GM19099 (cell line): ENCODE measurements around the gene PRM3.

ENCODE experiments used
- POLR2A ChIP-seq: IDR thresholded peaks from 3 replicates; pipeline ENCODE4 v1.6.1; 2011; ENCODE audit warnings: low read depth; ENCODE audit not compliant: insufficient read length; ENCODE audit errors: extremely low read depth

The PRM3 gene

DNA sequence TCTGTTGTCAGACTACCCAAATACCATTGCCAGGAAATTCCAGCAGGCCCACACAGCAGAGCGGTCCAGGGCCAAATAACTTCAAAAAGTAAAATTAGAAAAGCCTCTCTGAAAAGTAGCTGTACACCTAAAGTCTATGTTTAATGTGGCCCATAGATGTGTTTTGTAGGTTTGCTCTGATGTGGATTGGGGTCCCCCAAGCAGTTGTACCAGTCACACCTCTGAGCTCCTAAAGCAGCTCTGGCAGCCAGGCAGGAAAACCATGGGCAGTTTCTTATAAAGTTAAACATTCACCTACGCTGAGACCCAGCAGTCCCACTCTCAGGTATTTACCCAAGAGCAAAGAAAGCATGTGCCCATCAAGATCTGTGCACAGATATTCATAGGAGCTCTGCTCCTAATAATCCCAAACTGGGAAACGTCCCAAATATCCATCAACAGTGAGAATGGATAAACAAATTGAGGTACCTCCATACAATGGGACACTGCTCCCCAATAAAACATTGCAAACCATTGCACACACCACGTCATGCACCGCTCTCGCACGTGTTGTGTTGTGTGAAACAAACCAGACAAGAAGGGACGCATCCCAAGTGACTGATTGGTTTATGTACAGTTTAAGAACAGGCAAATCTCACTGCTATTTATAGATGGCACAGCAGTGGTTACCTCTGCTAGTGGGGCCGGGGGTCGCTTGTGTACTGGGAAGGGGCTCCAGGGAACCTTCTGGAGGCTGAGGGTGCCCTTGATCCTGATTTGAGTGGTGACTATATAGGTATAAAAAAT is 23.5 kb upstream of the PRM3 start:
- TF ChIP-seq POLR2A: no peak

DNA sequence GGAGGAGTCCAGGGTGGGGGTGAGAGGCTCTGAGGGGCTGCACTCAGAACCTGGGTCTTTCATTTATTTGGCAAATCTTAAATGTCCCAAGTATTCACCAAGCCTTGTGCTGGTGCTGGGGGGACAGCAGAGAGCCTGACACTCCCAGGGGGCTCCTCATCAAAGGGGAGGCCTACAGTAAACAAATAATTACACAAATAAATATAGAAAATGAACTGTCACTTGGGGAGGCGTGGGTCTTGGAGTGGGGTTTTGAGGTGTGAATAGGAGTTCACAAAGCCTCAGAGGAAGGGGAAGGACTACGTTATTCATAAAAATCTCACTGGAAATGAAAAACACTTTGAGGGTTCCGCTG is 22.9 kb upstream of the PRM3 start:
- TF ChIP-seq POLR2A: no peak

DNA sequence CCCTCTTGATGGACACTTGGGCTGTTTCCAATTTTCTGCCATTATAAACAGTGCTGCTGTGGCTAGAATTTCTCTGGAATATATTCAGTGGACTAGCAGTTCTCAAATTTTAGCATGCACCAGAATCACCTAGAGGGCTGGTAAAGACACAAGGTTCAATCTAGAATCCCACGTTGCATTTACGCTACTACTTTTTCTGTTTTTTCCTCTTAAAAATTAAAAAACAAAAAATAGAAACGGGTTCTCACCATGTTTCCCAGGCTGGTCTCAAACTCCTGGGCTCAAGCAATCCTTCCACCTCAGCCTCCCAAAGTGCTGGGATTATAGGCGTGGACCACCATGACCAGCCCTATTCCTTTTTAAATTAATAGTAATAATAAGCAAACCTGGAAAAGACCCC is 22.2 kb upstream of the PRM3 start:
- TF ChIP-seq POLR2A: no peak

DNA sequence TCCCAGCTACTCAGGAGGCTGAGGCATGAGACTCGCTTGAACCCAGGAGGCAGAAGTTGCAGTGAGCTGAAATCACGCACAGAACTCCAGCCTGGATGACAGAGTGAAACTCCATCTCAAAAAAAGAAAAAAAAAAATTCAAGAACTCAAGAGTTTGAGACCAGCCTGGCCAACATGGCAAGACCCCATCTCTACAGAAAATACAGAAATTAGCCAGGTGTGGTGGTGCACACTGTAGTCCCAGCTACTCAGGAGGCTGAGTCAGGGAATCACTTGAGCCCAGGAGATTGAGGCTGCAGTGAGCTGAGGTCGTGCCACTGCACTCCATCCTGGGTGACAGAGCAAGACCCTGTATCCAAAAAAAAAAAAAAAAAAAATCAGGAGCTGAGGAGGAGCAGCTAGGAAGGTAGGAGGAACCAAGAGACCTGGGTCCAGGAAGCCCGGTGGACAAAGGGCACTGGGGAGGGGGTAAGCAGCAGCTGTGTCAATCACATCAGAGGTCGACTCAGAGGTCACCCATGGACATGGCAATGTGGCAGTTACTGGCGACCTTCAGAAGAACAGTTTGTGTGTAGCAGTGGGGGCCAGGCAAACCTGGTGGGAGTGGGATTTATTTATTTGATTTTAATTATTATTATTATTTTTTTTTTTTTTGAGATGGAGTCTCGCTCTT is 18.8 kb upstream of the PRM3 start:
- TF ChIP-seq POLR2A: no peak

DNA sequence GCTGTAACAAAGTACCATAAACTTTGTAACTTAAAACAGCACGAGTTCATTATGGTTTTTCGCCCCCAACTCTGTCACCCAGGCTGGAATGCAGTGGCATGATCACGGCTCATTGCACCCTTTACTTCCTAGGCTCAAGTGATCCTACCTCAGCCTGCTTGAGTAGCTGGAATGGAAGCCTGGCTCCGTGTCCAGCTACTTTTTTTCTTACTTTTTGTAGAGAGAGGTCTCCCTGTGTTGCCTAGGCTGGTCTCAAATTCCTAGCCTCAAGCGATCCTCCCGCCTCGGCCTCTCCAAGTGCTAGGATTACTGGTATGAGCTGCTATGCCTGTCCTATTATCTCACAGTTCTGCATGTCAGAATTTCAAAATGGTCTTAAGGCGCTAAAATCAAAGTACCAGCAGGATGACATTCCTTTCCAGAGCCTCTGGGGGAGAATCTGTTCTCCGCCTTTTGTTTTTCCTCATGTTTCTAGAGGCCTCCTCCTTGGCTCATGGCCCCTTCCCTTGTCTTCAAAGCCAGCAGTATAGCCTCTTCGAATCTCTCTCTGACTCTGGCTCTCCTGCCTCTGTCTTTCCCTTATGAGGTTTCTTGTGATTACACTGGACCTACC is 17.8 kb upstream of the PRM3 start:
- no peak for TF ChIP-seq POLR2A

DNA sequence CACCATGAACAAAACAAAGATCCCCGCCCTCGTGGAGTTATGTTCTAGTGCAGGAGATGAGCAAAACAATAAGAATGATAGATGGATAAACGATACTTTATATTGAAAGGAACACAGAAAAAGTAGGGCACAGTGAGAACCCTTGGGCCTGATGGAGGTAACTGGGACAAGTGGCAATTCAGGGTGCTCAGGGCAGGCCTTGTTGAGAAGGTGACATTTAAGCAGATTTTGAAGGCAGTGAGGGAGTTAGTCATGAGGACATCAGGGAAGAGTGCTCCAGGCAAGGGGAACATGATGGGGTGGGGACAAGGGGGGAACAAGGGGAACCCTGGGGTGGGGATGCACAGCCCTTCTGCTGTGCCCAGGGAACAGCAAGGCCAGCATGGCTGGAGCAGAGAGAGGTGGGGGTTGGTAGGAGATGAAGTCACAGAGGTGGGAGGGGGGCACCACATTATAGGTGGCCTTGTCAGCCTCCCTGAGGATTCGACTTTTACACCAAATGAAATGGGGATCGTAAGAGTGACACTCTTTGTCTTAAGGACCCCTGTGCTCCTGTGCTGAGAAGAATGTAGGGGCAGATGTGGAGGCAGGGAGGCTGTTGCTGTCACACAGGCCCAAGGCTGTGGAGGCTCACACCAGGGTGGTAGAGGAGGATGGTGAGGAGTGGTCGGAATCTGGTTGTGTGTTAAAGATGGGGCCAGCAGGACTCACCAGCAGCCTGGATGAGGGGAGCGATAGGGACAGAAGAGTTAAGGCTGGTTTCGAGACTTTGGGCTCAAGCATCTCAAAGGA is 16.9 kb upstream of the PRM3 start:
- no peak for TF ChIP-seq POLR2A

DNA sequence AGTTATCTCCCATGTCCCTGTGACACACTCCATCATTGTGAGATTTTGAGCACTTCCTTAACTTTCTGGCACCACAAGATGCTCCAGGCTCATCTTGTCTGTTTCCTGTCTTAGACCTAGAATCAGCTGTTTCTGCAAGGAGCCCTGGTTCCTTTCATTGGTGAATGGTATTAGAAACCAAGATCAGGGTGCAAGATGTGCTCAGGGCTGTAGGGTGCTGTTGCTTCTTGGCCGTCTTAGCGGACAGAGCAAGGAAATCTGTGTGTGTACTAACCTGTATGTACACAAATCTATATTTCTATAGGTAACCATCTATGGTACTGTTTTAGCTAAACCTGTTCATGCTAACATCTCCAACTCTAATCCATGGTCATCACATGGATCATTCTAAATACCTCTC is 15.8 kb upstream of the PRM3 start:
- TF ChIP-seq POLR2A: no peak

DNA sequence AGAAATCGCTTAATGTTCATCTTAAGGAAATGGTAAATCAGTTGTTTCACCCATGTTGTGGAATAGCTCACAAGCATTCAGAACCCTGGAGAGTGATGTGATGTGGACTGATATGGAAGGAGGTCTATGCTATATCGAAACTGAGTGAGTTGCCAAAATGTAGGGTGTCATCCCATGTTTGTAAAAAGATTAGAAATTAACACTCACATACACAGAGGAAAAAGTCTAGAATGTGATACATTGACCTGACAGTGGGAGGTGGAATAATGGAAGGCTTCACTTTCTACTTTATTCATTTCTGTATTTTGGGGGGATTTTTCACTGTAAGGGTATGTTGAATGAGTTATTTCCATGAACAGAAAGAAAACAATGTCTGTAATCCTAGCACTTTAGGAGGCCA is 12.4 kb upstream of the PRM3 start:
- no peak for TF ChIP-seq POLR2A

DNA sequence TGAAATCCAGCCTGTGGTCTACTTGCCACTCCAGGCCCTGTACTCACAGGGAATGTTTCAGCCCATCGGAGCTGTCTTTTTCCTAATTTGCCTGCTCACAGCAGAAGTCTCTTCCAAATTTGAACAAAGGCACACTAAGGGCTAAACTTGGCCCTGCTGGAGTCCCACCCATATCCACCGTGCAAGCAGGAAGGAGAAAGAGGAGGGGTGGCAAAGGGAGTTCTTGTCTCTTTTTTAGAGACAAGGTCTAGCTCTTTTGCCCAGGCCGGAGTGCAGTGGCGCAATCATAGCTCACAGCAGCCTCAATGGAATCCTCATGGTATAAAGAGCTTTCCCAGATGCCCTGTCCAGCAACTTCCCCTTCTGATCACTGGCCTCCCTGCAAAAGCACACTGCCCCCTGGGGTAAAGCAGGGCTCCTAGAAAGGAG is 10.4 kb upstream of the PRM3 start:
- TF ChIP-seq POLR2A: no peak

DNA sequence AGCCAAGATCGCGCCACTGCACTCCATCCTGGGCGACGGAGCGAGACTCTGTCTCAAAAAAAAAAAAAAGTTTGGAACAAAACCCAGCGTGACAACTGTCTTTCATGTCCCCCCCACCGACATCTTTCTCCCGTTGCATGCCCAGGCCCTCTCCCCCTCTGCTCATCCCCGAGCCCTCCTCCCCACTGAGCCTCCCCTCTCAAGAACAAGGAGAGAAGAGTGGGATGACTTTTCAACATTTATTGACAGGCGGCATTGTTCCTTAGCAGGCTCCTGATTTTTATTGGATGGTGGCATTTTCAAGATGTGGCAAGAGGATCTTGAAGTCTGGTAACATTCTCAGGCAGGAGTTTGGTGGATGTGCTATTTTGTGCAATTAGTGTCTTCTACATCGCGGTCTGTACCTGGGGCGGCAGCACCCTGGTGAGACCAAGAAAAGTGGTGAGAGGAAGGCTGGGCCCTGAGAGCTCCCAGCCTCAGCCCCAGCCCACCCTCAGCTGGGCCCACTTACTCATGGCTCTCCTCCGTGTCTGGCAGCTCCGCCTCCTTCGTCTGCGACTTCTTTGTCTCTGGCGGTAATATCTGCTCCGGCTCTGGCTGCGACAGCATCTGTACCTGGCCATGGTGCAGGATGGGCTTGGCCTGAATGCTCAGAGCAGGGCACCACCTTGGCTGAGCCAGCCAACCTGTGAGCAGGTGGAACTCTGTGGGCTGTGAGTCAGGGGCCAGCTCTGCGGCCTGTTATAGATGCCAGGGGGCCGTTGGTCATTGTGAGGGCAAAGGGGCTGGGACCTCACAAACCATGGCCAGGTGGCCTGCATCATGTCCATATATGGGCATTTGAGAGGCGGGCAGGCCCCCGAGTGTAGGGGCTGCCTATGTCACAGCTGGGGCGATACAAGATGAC is 7.4 kb upstream of the PRM3 start, which contains the start of gene PRM1:
Gene PRM1, minus strand, starts transcription at position 715 of the 907 bp plus-strand sequence. Its CDS starts 92 bp downstream, at position 623.
- no peak for TF ChIP-seq POLR2A

DNA sequence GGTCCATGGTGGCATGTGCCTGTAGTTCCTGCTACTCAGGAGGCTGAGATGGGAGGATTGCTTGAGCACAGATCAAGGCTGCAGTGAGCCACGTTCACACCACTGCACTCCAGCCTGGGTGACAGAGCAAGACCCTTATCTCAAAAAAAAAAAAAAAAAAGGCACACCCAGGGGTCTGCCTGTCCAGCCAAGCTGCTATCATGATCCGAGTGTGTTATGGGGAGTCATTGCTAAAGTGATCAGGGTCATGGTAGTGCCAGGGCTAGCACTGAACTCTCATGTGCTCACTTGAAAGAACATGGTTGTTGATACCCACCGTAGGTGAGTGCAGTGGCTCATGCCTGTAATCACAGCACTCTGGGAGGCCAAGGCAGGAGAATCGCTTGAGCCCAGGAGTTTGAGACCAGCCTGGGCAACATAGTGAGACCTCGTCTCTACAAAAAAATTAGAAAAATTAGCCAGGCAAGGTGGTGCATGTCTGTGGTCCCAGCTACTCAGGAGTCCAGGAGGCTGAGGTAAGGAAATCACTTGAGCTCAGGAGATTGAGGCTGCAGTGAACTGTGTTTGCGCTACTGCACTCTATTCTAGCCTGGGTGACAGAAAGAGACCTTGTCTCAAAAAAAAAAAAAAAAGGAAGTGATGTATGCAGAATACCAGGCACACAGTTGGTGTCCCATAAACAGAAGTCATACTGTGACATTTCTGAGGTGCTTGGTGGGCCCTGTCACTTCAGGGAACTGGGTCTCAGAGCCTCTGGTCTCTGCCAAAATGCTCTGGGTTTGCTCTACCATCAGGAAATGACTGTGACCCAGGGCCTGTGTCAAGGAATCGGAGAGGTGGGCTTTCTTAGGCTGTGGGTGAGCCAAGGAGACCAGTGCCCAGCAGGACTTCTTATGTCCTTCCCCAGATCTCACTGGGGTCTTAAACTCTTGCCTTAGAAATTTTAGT is 5.5 kb upstream of the PRM3 start:
- TF ChIP-seq POLR2A: no peak

DNA sequence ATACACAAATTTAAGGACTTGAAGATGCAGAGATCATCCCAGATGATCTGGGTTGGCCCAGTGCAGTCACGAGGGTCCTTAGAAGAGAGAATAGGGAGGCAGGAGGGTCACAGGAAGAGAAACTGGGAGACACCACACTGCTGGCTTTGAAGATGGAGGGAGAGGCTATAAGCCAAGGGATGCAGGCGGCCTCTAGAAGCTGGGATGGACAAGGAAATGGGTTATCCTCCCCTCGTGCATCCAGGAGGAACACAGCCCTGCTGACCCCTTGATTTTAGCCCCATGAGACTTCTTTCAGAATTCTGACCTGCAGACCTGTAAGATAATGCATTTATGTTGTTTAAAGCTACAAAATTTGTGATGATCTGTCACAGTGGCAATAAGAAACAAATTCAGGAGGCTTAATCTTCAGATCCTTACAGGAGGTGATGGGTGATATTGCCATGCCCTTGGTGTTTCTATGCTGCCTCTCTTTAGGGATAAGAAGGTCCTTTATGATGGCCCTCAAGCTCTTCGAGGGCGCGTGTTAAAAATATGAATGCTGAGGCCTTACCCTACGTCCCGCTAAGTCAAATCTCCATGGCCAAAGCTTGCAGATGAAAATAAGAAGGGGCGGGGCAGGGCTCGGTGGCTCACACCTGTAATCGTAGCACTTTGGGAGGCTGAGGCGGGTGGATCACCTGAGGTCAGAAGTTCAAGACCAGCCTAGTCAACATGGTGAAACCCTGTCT is 4.3 kb upstream of the PRM3 start:
- no peak for TF ChIP-seq POLR2A
